UCSD-AML1 (cell line): Measurements from ENCODE around the gene LMO2.
"Not testable (repeated sequence)": the region's sequence is repeated elsewhere in the genome, so short reads cannot be mapped to it uniquely, and the experiment has no call there.

ENCODE experiments used
- DNase-seq: peaks from one replicate; lab custom pipeline; 2025; ENCODE audit not compliant: unreplicated experiment; lab: John Stamatoyannopoulos, UW

LMO2 gene

GRCh38 chr11:33828604-33829429 lies 63.1 kb downstream of the LMO2 start:
- no peak for DNase-seq

GRCh38 chr11:33827206-33827605 lies 64.7 kb downstream of the LMO2 start:
- DNase-seq = no peak

- no peak for DNase-seq
Observed at GRCh38 chr11:33825854-33826560, 65.9 kb downstream of the LMO2 start.

GRCh38 chr11:33822981-33823380 lies 68.9 kb downstream of the LMO2 start:
- not testable (repeated sequence) for DNase-seq

GRCh38 chr11:33819278-33820035 lies 72.4 kb downstream of the LMO2 start:
- no peak for DNase-seq
